KMS-11 (cell line): Measurements from ENCODE around the gene NECTIN3.

Source experiments
- H2AFZ ChIP-seq: fragments of 200-600 bp; sonication (generic); 2 replicates; pipeline ENCODE4 v1.6.1; 2016; ENCODE audit warnings: antibody characterized with exemption, mixed run types, low read depth
- H3K27ac ChIP-seq: fragments of 200-600 bp; sonication (generic); 2 replicates; pipeline ENCODE4 v1.6.1; 2016; ENCODE audit warnings: mild to moderate bottlenecking, mixed run types
- H3K27me3 ChIP-seq: fragments of 200-600 bp; sonication (generic); 2 replicates; pipeline ENCODE4 v1.6.1; 2017; ENCODE audit warnings: mild to moderate bottlenecking, low read depth, mixed run types, moderate library complexity; ENCODE audit not compliant: insufficient read depth
- H3K36me3 ChIP-seq: fragments of 200-600 bp; sonication (generic); 2 replicates; pipeline ENCODE4 v1.6.1; 2017; ENCODE audit warnings: mild to moderate bottlenecking, mixed run types; ENCODE audit not compliant: insufficient read depth
- H3K4me1 ChIP-seq: fragments of 200-600 bp; sonication (generic); 2 replicates; pipeline ENCODE4 v1.6.1; 2016; ENCODE audit warnings: mild to moderate bottlenecking, low read depth, mixed run types; ENCODE audit not compliant: poor library complexity, severe bottlenecking
- H3K4me2 ChIP-seq: fragments of 200-600 bp; sonication (generic); 2 replicates; pipeline ENCODE4 v1.7.0; 2016; ENCODE audit warnings: mild to moderate bottlenecking, mixed run types
- H3K4me3 ChIP-seq: fragments of 200-600 bp; sonication (generic); IDR thresholded peaks from 2 replicates; pipeline ENCODE4 v1.6.1; 2017; ENCODE audit warnings: low read depth, low read length, mixed read lengths; ENCODE audit not compliant: insufficient read depth
- H3K79me2 ChIP-seq: fragments of 200-600 bp; sonication (generic); 2 replicates; pipeline ENCODE4 v1.6.1; 2016; ENCODE audit warnings: low read depth, mixed run types; ENCODE audit not compliant: insufficient read depth
- H3K9ac ChIP-seq: fragments of 200-600 bp; sonication (generic); 2 replicates; pipeline ENCODE4 v1.6.1; 2016; ENCODE audit warnings: mild to moderate bottlenecking, mixed run types
- H4K20me1 ChIP-seq: fragments of 200-600 bp; sonication (generic); 2 replicates; pipeline ENCODE4 v1.6.1; 2016; ENCODE audit warnings: mild to moderate bottlenecking, mixed run types; ENCODE audit not compliant: insufficient read depth
- TF ChIP-seq, protein P1 (sequence below): fragments of 200-600 bp; sonication (generic); conservative IDR thresholded peaks from 2 replicates; pipeline ENCODE4 v1.6.1; 2017; ENCODE audit warnings: low read depth, mild to moderate bottlenecking, antibody characterized with exemption, low read length, moderate library complexity, mixed read lengths

NECTIN3 gene

DNA sequence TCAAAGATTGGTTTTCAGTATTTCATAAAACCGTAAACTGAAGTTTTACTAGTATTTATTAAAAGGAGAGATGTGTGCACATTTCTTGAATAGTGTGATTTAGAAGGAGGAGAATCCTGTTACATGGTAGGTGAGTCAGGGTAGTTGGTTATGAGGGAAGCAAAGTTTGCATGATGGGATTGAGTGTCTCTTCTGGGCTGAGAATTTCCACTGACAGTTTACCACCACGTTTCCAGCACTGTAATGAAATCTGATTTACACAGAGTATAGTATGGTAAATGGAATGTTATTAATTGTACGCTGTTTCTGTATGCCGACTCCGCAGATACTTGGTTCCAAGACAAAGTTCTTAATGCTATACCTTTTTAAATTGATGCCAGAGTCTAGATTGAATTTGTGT lies 1.6 kb downstream of the NECTIN3 start:
- no peaks in the 10 kb centered on the region for H3K36me3 ChIP-seq
- H3K4me3 ChIP-seq: no peak overlapping the region
- H3K4me2 ChIP-seq: peak overlapping the region; percentile 76
- peak overlapping the region; percentile 74 for H3K9ac ChIP-seq
- H3K27ac ChIP-seq: no peak overlapping the region
- H4K20me1 ChIP-seq: no peaks in the 10 kb centered on the region
- H3K27me3 ChIP-seq: no peaks in the 10 kb centered on the region
- H2AFZ ChIP-seq: peak overlapping the region; percentile 91; the same call in 1 of the 2 replicates
- TF ChIP-seq, protein P1, sequence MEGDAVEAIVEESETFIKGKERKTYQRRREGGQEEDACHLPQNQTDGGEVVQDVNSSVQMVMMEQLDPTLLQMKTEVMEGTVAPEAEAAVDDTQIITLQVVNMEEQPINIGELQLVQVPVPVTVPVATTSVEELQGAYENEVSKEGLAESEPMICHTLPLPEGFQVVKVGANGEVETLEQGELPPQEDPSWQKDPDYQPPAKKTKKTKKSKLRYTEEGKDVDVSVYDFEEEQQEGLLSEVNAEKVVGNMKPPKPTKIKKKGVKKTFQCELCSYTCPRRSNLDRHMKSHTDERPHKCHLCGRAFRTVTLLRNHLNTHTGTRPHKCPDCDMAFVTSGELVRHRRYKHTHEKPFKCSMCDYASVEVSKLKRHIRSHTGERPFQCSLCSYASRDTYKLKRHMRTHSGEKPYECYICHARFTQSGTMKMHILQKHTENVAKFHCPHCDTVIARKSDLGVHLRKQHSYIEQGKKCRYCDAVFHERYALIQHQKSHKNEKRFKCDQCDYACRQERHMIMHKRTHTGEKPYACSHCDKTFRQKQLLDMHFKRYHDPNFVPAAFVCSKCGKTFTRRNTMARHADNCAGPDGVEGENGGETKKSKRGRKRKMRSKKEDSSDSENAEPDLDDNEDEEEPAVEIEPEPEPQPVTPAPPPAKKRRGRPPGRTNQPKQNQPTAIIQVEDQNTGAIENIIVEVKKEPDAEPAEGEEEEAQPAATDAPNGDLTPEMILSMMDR: no peak
- peaks cover 19% of the 10 kb centered on the region; the same call in 1 of the 2 replicates for H3K79me2 ChIP-seq
- H3K4me1 ChIP-seq: peaks cover 25% of the 10 kb centered on the region

DNA sequence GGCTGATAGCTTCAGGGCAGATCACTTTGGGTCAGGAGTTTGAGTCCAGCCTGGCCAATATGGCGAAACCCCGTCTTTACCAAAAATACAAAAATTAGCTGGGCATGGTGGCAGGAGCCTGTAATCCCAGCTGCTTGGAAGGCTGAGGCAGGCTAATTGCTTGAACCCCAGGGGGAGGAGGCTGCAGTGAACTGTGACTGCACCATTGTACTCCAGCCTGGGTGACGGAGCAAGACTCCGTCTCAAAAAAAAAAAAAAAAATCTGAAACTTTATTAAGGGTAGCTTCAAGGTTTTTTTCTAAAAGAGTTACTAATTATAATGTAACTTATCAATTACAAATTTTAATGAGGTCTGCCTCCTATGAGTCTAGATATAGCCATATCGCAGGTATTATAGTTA lies 5.1 kb downstream of the NECTIN3 start:
- Histone ChIP-seq H3K36me3 (no peaks in the 10 kb centered on the region), H3K4me2 (no peak overlapping the region), H3K27me3 (no peaks in the 10 kb centered on the region), H3K4me3 (no peak overlapping the region), H2AFZ (no peak overlapping the region), H3K79me2 (peaks cover 48% of the 10 kb centered on the region), H3K4me1 (peaks cover 42% of the 10 kb centered on the region), H4K20me1 (no peaks in the 10 kb centered on the region), H3K9ac (no peak overlapping the region), H3K27ac (no peak overlapping the region)
- TF ChIP-seq, protein P1: no peak

DNA sequence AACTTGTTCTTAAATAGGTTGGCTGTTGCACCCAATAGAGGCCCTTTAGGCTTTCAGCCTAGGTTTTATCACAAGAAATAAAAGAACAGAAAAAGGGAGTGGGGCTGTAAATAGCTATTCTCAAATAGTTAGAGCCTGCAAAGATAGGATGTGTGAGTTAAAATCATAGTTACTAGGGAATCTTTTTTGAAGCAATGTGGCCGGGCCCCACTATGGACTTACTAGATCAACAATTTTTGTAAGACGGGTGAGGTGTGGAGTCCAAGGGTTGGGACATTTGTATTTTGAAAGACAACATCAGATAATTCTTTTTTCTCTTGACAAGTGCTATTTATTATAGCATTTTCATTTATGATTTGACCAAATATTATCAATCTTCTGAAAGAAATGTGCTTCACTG lies 5.8 kb downstream of the NECTIN3 start:
- no peaks in the 10 kb centered on the region for H3K27me3 ChIP-seq
- H3K4me1 ChIP-seq: peaks cover 42% of the 10 kb centered on the region
- H4K20me1 ChIP-seq: no peaks in the 10 kb centered on the region
- H3K79me2 ChIP-seq: peaks cover 55% of the 10 kb centered on the region
- no peak overlapping the region for H3K27ac ChIP-seq
- H3K4me2 ChIP-seq: no peak overlapping the region
- TF ChIP-seq, protein P1: no peak
- H3K9ac ChIP-seq: no peak overlapping the region
- no peak overlapping the region for H2AFZ ChIP-seq
- no peak overlapping the region for H3K4me3 ChIP-seq
- H3K36me3 ChIP-seq: no peaks in the 10 kb centered on the region

DNA sequence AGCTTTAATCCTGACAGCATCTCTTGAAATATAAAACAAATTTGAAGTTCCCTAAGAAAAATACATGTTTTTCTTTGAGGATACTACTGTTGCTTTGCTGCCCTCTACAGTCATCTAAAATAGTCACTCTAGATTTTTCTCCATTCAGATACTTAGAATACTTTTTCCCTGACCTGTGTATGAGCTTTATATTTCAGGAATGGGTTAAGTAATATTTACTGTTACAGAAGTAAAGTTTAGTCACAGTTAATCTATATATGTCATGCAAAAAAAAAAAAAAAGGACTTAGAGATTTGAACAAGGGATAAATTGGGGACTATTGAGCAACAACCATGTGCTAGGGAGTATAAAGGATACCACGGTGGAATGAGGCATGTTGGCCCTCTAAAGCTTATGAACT lies 8.8 kb downstream of the NECTIN3 start:
- Histone ChIP-seq H3K27me3 (no peaks in the 10 kb centered on the region), H3K9ac (no peak overlapping the region), H2AFZ (no peak overlapping the region), H3K4me2 (no peak overlapping the region), H3K4me3 (no peak overlapping the region), H3K36me3 (no peaks in the 10 kb centered on the region), H3K27ac (no peak overlapping the region), H3K4me1 (peaks cover 20% of the 10 kb centered on the region), H4K20me1 (no peaks in the 10 kb centered on the region), H3K79me2 (peaks cover 58% of the 10 kb centered on the region)
- TF ChIP-seq, protein P1: peak; percentile 67
